HG03108 (cell line): Measurements from ENCODE around the gene HABP2.

Experiments
- ATAC-seq: cut with Tn5 transposase; IDR thresholded peaks from one replicate; pipeline ENCODE4 v1.9.1; 2021; ENCODE audit warnings: moderate library complexity; ENCODE audit not compliant: unreplicated experiment

Gene HABP2

DNA sequence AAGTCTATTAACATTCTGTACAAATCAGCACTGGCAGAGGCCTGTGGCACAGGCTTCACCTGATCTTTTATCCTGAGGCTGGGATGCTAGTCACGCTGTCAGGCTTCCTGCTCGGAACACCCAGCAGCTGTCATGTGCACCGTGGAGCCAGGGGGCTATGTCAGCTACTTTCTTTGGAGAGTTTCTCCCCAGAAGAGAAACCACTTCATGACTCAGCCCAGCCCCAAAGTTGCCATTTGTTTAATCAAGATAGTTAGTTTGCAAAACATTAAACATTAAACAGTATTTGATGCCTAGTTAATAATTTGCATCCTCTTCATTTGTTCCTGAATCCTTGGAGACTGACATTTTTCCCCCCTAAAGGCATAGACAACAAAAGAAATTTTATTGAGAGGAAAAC, at the start of gene HABP2:
TSS of gene HABP2 (plus strand) at position 353 of the 400 bp plus-strand sequence. CDS start 69 bp downstream, outside the sequence.
- no peak for ATAC-seq

- no peak for ATAC-seq
These were observed 48.9 kb upstream of the HABP2 start for GRCh38 chr10:113503930-113504329.

GRCh38 chr10:113504423-113504822, 48.4 kb upstream of the HABP2 start:
- no peak for ATAC-seq

DNA sequence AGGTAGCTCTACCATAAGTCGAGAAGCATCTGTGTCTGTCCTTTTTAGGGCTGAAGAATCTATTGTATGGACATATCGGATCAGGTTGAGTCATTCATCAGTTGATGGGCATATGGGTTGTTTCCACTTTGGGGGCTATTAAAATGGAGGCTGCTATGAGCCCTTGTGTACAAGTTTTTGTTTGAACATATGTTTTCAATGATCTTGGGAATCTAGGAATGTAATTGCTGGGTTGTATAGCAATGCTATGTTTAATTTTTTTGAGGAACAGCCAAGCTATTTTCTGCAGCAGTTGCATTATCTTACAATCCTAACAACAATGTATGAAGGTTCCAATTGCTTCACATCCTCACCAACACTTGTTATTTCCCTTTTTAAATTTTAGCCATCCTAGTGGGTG, 46.4 kb upstream of the HABP2 start:
- no peak for ATAC-seq

GRCh38 chr10:113511419-113511818, 41.4 kb upstream of the HABP2 start:
- no peak for ATAC-seq

GRCh38 chr10:113515161-113515560, 37.7 kb upstream of the HABP2 start:
- ATAC-seq, result no peak

DNA sequence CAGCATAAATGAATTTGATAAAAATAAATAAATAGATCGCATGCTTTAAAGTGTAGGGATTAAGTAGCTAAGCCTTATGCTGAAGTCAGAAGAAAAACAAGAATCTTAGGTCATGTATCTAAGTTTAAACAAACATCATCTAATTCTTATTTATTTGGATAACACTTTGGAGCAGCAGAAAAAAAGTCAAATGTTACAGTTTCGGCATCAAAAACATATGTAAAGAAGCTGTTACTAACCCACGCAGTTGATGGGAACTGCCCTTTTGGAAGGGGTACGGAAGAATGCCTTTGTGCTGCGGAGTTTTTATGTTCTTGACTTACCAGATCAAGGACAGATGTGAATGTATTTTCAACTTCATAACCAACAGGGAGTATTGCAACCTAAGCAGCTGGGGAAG, 37.3 kb upstream of the HABP2 start:
- no peak for ATAC-seq

DNA sequence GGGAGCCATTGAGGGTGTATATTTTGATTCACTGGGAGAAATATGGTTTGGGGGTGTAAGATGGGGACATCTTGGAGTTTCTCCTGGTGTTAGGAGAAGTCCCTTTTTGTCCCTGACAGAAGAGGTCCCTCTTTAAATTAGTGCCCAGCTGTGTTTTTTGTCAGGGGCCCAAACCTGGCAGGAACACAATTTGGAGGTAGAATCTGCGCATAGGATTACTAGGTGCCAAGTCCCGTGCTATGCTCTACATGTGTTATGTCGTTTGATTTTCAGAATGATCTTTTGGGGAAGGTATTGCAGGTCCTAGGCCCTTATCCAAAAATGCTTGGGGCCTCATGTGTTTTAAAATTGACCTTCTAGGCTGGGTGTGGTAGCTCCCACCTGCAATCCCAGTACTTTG, 36.8 kb upstream of the HABP2 start:
- ATAC-seq, result no peak

DNA sequence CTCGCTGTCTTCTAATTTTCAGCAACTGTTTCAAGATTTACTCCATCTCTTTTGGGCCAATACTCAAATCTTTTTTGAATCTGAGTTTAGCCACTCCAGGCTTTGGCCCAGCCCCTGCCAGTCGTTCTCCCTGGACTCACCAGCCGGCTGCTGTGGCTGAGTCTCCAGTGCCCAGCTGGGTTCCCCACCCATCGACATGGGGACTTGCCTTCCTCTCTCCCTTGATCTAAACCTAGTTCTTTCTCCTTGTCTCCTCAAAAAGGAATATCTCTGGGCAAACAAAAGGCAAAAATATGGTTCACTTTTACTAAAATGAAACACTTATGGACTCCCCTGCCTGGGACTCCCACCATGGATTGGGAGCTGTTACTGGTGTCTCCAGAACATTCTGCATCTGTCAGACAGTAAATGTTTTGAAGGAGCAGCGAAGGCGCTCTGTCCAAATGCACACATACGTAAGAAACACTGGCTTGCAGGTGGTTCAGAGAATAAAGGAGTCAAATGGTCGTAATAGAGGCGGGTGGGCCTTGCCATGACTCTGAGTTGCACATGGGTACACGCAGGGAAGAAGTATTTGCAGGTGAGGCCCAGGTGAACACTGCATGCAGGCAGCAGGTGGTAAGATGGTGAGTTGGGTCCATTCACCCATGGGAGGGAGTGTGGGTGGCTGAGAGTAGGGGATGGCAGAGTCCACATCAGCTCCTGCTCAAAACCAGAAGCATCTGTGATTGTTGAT, 35.5 kb upstream of the HABP2 start:
- ATAC-seq, result no peak

DNA sequence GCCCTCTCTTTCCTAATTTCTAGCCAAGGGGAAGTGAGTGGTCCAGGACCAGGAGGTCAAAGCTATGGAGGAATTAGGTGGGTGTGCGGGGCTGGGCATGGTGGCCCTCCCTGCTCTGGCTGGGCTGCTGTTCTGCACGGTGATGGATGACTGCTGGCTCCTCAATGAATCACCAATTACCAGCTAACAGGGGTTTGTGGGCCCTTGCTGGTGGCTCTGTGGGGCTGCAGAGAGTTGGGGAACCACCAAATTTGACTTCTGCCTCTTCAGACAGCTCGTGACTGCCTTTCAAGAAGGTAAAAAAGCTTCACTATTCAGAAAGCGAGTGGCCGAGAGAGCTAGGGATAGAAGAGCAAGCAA, 35.0 kb upstream of the HABP2 start:
- no peak for ATAC-seq

DNA sequence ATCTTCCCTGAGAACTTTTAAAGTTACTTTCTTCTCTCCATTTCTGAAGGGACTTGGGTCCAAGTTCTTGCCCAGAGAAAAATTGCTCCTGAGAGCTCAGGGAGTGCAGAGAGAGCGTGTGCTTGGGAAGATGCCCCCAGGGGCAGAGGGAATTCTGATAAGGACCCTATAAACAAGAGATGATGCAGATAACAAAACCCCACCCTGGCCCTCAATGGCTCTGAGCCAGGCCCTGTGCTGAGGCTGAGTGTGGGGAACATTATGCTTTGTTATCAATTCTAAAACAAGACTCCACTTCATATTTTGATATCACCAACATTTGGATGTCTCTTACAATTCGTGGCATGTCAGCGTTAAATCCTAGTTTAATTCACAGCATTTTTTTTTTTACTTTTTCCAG, 34.4 kb upstream of the HABP2 start:
- ATAC-seq, result no peak

- no peak for ATAC-seq
These were observed 33.8 kb upstream of the HABP2 start for GRCh38 chr10:113518816-113519591.

DNA sequence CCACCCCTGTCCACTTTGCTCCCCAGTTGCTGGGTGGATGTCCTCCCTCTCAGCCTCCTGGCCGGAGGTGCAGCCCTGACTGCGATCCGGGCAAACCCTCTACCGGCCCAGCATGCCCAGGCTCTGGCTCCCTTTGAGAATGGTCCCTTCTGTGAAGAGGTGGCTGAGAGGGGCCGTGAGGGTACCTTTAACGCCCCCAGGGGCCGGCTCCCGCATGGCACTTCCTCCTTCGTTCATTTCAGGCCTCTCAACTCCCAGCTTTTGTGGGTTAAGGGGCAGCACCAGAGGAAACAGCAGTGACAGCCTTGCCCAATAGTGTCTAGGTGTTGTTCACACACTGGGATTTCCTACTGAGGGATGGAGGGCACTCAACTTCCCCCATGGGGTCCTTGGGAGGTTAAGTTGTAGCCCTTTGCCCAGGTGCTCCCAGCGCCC, 33.2 kb upstream of the HABP2 start:
- ATAC-seq, result no peak

GRCh38 chr10:113520261-113520660, 32.6 kb upstream of the HABP2 start:
- no peak for ATAC-seq

GRCh38 chr10:113520690-113521474, 32.0 kb upstream of the HABP2 start:
- no peak for ATAC-seq

DNA sequence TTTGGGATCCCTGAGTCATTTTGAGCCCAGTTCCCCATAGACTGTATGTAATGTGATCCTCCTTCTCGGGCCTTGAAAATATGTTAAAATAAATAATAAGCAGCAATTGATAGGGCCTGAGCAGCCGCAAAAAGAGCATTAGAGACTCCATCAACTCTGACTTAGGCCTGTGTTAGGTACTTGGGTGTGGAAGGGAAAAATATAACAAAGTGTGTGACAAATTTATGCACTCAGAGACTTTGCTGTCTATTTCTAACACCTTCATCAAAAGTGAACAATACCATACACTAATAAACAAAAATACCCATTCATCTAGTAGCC, 31.4 kb upstream of the HABP2 start:
- ATAC-seq, result no peak

GRCh38 chr10:113522460-113522859, 30.4 kb upstream of the HABP2 start:
- ATAC-seq, result no peak

GRCh38 chr10:113523071-113523470, 29.8 kb upstream of the HABP2 start:
- no peak for ATAC-seq

DNA sequence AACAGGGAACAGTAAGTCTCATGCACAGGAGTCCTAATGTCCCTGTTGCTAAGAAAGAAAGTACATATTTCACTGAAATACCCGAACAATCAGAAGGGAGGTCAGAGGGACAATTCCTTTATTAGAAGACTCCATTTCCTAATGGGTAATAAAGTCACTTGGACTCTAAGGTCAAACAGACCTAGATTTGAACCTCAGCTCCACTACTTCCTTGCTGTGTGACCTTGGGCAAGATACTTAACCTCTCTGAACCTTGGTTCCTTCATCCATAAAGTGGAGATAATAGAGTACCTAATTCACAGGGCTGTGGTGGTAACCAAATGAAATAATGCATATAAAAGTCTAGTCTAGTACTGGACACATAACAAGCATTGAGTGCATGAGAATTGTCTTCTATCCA, 29.2 kb upstream of the HABP2 start:
- no peak for ATAC-seq

- ATAC-seq, result no peak
These were observed 28.7 kb upstream of the HABP2 start for GRCh38 chr10:113524120-113524519.

- no peak for ATAC-seq
These were observed 28.0 kb upstream of the HABP2 start for GRCh38 chr10:113524539-113525490.
